HK-2 (cell line): ENCODE data around the gene SCML1.
A peak's percentile ranks its signal among the peaks of the same experiment; 100 is the strongest.

Source experiments
- DNase-seq: peaks from one replicate; pipeline ENCODE4 v3.0.0-alpha.2; 2018; ENCODE audit not compliant: unreplicated experiment

Gene SCML1, protein sequence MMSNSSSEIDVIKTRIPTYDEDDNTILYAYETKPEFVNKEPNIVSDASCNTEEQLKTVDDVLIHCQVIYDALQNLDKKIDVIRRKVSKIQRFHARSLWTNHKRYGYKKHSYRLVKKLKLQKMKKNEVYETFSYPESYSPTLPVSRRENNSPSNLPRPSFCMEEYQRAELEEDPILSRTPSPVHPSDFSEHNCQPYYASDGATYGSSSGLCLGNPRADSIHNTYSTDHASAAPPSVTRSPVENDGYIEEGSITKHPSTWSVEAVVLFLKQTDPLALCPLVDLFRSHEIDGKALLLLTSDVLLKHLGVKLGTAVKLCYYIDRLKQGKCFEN

DNA sequence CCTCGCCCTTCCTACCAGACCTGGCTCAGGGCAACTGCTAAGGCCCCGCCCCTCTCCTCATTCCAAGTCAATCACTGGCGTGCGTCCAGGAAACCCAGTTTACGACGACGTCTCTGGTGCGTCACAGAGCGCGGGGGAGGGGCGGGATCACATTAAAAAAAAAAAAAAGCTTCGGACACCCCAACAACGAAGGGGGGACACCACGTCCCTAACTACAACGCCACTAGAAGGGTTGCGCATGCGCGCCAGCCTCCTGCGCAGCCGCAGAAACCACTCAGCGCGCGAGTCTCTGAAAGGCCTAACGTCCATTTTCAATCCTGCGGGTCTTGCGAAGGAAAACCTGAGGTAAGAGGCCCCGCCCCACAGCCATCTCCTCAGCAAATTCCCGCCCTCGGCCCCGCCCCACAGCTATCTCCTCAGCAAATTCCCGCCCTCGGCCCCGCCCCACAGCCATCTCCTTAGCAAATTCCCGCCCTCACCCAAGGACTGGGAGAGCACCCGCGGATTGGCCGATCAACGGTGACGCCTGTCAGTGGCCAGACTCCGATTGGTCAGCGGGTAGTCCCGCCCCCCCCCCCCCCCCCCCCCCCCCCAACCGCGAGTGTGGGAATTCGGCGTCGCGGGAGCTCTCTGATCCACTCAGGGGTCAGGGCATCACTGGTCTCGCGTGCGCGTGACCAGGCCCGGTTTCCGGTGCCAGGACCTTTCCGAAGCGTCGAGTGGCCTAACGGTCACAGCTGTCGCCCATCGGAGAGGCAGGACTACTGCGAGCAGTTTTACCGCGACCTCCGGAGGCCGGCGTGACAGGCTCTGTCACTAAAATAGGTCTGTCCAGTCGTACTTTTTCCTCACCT, at the start of gene SCML1:
SCML1 (plus strand) TSS at position 638 of the 854 bp plus-strand sequence. CDS start 6,694 bp downstream, outside the sequence.
- peak; percentile 97 for DNase-seq

DNA sequence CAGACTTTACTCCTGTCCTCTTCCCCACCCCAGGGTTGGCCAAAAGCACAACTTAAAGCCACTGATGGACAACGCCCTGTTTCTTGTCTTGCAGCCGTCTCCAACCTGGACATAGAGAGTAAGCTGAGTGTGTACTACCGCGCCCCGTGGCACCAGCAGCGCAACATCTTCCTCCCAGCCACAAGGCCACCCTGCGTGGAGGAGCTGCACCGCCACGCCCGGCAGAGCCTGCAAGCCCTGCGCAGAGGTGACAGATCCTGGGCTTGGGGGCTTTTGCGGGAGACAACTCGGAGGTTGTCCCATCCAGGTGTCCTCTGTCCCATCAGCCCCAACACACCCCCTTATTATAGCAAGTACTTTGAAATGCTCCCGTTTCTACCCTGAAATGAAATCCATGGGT, 49.6 kb upstream of the SCML1 start:
- DNase-seq: no peak

DNA sequence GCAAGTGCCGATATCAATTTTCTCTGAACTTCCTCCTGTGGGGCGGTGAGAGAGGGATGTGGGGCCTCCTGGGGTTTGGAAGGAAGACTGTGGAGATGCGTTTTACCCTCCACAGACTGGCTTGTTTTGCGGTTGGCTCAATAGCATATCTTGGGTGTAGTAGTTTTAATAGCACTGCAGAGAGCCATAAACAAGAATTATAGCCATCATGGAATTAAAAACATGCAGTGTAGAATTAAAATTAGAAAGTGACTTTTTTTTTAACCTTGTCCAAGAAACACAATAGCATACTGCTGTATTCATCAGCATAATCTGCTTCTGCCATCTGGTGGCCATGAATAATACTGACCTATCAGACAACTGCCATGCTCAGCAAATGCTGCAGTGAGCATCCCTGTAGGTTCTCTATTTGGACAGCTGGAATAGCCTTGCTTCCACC, 47.3 kb upstream of the SCML1 start:
- peak; percentile 18 for DNase-seq

DNA sequence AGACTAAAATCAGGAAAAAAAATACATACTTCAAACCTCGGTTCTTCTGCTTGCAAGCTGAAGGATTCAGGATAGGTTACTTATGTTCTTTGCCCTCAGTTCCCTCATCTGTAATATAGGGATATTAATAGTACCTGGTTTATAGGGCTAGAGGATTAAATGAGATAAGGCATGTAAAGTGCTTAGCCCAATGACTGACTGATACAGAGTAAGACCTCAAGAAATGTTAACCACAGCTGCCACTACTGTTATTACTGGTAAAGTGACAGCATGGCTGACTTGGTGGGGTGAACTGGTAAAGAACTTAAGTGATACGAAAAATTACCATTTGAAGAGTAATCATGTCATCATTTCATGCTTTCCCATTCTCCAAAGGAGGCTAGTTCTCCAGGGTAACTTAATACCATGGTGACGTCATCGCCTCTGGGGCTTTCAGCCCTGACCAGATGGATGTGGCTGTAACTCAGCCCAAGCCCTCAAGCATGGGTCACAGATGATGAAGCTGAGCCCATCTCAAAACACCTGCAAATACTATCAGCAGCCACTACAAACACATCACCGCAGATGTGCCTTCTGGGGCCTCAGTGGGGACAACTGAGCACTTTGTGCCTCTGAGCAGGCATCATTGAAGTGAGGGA, 44.5 kb upstream of the SCML1 start:
- no peak for DNase-seq

DNA sequence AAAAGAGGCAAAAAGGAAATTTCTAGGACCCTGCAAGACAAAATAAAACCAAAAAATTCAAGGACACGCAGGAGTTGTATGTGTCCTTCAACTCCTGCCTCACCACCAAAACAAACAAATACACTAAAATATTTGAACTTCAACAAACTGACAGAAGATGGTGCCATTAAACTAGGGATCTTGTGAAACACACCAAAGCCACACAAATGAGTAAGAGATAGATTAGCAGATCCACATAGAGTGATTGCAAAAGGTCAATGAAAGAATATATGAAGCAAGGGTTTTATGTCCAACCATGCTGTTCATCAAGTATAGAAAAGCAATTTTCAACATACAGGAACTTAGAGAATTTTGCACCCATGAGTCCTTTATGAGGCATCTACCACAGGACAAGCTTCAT, 40.1 kb upstream of the SCML1 start:
- no peak for DNase-seq

DNA sequence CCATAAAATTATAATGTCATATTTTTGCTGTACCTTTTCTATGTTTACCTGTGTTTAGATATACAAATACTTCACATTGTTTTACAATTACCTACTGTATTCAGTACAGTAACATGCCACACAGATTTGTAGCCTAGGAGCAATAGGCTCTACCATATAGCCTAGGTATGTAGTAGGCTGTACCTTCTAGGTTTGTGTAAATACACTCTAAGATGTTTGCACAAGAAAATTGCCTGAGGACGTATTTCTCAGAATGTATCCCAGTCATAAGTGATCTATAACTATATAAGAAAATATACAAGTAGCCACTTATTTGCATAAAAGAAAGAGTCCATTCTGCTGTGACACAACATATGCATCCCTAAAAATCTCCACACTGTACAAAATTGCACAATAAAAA, 36.3 kb upstream of the SCML1 start:
- DNase-seq: no peak

DNA sequence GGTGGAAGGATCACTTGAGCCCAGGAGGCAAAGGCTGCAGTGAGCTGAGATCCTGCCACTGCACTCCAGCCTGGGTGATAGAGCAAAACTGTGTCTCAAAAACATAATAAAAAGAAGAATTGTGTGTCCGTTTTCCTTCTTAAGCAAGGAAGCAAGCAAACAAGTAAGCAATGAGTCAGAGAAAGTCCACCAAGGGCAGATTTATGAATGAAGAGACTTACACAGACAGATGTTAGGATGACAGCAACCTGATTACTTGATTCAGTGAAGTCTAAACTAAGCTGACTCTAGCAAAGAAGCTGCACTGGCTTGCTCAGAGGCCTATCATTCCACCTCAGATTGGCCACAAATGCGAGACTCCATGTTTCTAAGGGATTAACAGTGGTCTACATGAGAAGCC, 34.1 kb upstream of the SCML1 start:
- no peak for DNase-seq

DNA sequence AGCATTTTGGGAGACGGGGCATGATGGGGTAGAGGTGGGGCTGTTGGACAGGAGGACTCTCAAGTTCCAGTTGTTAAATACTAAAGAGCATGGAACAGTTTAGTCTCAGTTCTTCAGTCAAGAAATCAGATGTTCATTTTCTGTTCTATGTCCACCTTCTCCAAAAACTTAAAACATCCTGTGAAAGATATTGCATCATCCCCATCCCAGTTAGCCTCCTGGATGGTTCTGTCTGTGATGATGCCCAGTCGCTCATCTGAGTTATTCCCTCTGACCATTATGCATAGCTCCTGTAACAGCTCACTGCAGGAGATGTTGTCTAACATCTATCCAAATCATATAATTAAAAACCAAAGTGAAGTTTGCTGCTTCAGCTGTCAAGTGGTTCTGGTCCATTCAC, 32.1 kb upstream of the SCML1 start:
- no peak for DNase-seq

DNA sequence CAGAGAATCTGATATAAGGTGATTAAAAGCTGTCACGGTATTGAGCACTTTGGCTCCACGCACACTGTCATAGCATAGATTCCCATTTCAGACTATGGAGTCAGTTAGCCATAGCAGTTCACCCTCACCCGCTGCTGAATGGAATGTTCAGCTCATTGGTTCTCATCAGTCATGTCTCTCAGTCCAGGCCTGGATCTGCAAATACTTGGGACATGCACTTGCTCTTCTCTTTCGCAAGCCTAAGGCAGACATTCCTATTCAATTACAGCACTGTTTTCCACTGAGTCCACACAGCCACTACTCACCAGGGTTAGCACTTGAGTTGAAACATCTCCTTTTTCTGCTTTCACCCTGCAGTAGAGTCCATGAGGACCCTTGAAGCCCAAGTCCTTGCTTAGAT, 30.6 kb upstream of the SCML1 start:
- peak; percentile 20 for DNase-seq

DNA sequence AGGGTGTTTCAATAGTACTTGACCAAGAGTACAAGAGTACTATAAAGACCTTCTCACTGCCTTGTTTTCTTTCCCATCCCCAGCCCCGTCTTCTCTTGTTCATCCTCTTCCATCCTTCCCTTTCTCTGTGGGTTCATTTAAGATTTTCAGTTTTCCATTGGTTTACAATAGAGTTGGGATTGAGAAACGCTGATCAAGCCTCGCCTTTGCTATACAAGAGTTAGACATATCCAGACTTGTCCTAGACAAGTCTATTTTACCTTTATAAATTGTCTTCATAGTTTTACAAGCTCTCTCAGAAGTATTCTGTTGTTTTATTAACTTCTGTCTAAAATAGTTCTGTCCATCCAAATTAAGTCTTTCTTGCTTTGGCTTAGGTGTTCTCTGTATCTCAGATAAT, 29.6 kb upstream of the SCML1 start:
- DNase-seq: no peak

DNA sequence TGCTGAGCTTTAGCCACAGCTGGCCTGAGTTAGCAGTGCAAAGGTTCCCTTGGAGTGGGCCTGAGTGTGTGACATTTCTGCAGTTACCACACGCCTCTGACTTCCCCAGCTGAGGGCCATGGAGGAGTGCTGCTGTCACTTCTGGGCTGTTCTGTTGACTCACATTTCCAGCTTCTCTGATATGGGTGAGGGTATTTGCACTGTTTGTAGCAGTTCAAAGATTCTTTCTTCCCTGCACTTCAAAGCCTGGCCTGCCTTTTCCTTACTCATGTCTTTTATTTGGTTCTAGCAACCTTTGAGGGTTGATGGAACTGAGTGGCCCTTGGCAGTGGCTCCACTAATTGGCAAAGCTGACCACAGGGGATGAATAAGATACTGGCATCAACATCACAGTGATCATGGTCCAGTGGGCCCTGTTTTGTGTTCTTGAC, 26.4 kb upstream of the SCML1 start:
- DNase-seq: no peak

DNA sequence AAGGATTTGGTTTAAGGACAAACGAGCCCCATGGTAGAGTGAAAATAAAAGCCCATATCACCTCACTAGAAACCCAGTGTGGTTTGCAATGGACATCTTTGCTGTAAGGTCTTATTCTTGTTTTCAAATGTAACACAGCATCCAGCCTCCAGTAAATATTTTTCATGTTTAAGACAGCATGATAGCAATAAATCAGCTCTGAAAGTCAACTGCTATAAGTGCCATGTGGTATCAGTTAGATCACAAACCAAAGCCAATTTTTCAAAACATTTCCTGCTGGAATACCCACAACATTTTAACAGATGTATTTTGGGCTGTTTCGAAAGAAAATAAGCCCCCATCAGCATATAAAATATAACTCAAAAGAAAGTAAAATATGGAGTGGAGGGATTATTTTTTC, 24.0 kb upstream of the SCML1 start:
- no peak for DNase-seq

DNA sequence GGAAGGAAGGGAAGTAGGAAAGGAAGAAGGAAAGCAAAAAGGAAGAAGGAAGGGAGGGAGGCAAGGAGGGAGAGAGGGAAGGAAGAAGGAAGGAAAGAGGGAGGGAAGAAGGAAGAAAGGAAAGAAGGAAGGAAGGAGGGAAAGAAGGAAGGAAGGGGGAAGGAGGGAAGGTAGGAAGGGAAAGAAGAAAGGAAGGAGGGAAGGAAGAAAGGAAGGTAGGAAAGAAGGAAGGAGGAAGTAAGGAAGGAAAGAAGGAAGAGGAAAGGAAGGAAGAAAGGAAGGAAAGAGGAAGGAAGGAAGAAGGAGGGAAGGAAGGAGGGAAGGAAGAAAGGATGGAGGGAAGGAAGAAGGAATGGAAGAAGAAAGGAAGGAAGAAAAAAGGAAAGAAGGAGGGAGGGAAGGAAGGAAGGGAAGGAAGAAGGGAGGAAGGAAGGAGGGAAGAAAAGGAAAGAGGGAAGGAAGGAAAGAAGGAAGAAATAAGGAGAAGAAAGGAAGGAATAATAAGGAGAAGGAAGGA, 18.6 kb upstream of the SCML1 start:
- no peak for DNase-seq

DNA sequence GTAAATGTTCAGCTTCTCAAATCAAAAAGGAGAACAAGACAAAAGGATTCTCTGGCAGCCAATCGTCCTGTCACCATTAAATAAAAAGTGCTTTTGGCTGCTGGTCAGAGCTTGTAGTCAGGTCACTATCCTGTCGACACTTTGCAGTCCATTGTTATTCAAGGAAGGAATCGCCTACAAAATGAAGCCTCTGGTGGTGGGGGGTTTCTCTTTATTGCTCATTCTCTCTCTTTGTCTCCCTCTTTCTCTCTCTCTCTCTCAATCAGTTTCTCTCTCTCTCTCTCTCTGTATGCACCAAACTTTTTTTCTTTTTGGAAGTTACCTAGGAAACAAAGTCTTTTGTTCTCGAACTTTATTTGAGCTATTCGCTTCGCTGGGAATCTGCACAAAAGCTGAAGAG, 17.6 kb upstream of the SCML1 start:
- no peak for DNase-seq

DNA sequence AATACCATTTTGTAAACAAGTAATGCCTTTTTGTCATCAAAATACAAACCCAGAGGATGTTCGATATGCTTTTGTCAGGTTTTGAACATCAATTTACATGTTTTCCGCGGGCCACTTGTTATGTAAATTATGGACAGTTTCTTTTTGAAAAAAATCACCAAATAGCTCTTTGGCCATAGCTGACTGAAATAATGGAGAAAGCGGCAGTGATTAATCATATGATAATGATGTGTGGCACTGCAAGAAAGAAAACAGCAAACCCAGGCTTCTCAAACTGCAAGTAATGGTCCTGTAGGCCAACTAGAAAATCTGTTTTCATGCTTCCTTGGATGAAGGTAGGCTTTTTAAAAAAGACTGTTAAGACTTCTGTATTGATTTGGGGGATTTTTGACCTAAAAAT, 15.6 kb upstream of the SCML1 start:
- DNase-seq: no peak

DNA sequence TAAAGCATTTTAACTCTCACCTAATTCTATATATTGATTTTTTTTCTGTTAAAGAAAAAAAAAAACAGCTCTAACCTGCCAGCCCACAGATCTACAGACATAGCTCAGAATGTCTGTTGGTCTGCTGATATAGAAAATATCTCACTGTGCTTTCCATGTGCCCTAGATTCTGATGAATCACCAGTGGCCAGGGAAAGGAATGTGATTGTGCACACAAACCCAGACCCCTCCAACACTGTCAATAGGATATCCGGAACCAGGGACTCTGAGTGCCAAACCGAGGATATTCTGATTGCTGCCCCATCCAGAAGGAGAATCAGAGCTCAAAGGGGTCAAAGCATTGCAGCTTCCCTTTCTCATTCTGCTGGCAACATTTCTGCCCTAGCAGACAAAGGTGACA, 12.1 kb upstream of the SCML1 start:
- no peak for DNase-seq

DNA sequence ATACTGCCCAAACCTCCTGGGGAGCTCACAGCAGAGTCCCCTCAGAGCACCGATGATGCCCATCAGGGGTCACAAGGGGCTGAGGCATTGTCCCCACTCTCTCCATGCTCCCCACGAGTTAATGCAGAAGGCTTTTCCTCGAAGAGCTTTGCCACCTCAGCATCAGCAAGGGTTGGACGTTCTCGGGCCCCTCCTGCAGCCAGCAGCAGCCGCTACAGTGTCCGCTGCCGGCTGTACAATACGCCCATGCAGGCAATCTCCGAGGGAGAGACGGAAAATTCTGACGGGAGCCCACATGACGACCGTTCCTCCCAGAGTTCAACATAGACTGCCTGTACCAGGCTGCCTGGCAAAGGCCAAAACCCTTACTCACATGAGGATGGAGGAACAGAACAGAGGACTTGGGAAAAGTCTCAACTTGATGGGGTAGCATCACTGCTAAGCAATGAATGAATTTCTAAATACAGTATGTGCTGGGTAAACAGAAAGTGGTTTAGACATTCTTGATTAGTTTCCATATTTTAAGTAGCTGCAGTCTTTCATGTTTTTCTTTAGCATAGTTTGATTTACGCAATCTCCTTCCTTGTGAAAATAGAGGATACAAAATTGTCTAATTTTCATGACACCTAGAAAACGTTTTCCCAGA, 5.0 kb upstream of the SCML1 start:
- DNase-seq: no peak

DNA sequence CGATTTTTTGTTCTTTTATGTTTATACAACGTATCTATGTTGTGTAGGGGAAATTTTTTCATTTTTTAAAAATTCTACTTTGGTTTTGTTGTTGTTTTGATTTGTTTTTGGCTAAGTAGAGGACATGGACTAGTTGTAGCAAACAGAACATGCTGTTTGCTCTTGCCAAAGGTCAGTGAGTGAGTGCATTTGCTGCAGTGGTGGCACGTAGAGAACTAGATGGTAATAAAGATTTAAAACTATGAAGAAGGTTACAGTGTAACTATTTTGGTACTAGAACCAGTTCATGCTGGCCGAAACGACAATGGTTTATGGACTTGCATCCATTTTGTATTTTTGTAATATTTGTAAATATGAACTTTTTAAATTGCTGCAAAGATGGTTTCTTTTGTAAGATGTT, 1.9 kb upstream of the SCML1 start:
- no peak for DNase-seq

DNA sequence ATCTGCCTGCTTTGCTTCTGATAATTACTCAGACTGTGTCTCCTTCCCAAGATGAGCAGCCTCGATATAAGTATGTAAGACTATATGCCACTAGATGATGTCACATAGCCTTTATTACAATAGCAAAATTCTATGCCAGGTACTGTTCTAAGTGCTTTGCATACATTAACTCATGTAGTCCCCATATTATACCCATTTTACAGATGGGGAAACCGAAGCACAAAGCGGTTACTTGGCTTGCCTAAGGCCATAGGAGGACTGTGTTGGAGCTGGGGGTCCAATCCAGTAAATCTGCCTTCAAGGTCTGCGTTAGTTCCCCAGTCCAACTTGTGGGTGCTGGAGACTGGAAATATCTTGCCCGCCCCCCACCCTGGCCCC, 826 bp upstream of the SCML1 start:
- no peak for DNase-seq

DNA sequence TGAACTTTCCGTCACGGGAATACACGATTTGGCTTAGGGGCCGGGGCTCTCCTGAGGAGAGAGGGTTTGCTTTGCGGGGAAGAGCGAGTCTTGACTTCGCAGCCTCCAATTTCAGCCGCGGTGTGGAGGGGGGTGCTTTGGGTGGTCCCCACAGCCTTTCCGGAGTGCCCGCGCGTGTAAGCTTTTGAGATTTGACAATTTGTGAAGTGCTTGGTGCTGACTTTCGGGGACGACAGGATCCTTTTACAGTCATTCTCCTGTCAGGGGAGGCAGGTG, 355 bp downstream of the SCML1 start:
- DNase-seq: peak; percentile 25

DNA sequence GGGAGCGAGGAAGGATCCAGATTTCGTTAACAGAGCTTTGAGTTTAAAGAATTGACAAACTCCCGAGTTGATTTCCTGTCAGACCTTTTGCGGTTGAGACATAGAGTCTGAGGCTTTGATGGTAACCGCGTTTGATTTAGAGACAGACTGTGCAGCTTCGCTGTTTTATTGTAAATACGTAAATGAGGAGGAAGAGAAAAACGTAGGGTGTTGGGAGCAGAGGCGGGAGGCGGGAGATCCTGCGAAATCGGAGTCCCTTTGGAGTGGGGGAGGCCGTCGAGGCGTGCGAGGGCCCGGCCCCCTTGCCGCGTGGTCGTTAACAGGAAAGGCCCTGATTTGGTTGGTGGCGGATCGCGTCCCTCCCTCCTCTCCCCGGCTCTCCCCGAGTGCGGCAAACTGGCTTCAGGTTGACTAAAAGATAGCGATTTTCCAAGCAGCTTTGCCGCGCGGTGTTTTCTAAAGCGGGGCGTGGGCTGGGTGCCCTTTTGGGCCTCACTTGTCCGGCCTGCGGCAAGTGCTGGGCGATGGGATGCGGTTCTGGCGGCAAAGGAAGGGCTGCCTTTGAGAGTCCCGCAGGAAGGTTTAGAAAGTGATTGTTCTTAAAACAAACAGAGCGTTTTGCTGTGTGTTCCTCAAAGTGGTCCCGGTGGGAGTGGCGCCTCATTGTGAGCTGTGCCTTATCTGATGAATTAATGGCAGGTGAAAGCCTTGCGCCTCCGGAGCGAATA, 857 bp downstream of the SCML1 start:
- DNase-seq: peak; percentile 59
